ENCODE measurements around the gene CPNE7. TPM values are rescaled to one million over a fixed set of nuclear protein-coding genes. Genes with fewer than 3 reads are reported as not detected.

CPNE7 gene
- total and polyA plus RNA-seq, 9 of the 15 experiments (the other 6 are each of a cell fraction or from before 2014, with no cell fraction given) = 0.30 to 73.4 (median 32.7) TPM

- no peak for TF ChIP-seq E2F1 (CRISPR knock-in tag; IDR thresholded peaks at IDR 0.05)
- no peak for TF ChIP-seq SRF (CRISPR knock-in tag; IDR thresholded peaks at IDR 0.05)
- no peak for TF ChIP-seq BCOR (IDR thresholded peaks at IDR 0.05)
- no peak for TF ChIP-seq ZNF124 (CRISPR knock-in tag; IDR thresholded peaks at IDR 0.05)
- no peak for TF ChIP-seq ZNF707 (CRISPR knock-in tag; conservative IDR thresholded peaks at IDR 0.05)
- TF ChIP-seq ZKSCAN1 (IDR thresholded peaks at IDR 0.05; ENCODE audit: low read depth, low read length) = no peak
These were observed 54.5 kb downstream of the CPNE7 start (continued) for GRCh38 chr16:89629827-89630610.

GRCh38 chr16:89633064-89633631, 57.6 kb downstream of the CPNE7 start:
- FAIRE-seq = no peak
- no peaks in the 10 kb centered on the region for H3K36me3 ChIP-seq (ENCODE audit: control insufficient read depth, insufficient read depth, low read length)

More at GRCh38 chr16:89633064-89633631, 57.6 kb downstream of the CPNE7 start:
- WGBS (ENCODE audit: insufficient coverage, low coverage, missing lambda C conversion rate) = 18% methylated on average over 17 of the region's 19 CpGs
- Histone ChIP-seq H3K9ac (ENCODE audit: insufficient read depth in 1 of 2, low read depth in 2 of 2, low read length in 2 of 2) (no peak overlapping the region; a peak in 1 of 4 replicates), H3K4me2 (ENCODE audit: insufficient read depth, low read length) (no peak overlapping the region), H3K9me3 (replicated peaks; ENCODE audit: control insufficient read depth, insufficient read depth, low read depth, low read length) (no peaks in the 10 kb centered on the region), H3K9me1 (ENCODE audit: control insufficient read depth, insufficient read depth, low read length) (no peaks in the 10 kb centered on the region), H3K79me2 (ENCODE audit: control insufficient read depth, insufficient read depth, low read length) (no peaks in the 10 kb centered on the region), H3K4me1 (replicated peaks in 1 of 2; ENCODE audit: control insufficient read depth in 2 of 2, insufficient read depth in 2 of 2, low read length in 2 of 2) (peaks cover 0 to 46% of the 10 kb centered on the region in 2 experiments; a peak in 2 of 5 replicates), H3K27ac (ENCODE audit: extremely low read depth, low read depth, low read length) (no peak overlapping the region), H4K20me1 (replicated peaks; ENCODE audit: control insufficient read depth, insufficient read depth, low read length) (no peaks in the 10 kb centered on the region), H3K4me3 (no peak overlapping the region), H2AFZ (ENCODE audit: low read depth, low read length) (no peak overlapping the region), H3K27me3 (ENCODE audit: control insufficient read depth in 2 of 2, insufficient read depth in 2 of 2, low read length in 2 of 2) (peaks cover 16 to 60% of the 10 kb centered on the region in 2 experiments)
- intact Hi-C loops (cut with micrococcal nuclease) (no loop called here), in situ Hi-C loops (cut with MboI) (no loop called here)
- POLR2A ChIA-PET = interaction anchor here (0.6 to 1.4 kb wide), 8 partner anchors 9 to 249 kb away, joined by 3 to 7 read pairs (median 3); no protein-coding TSS in a partner anchor
- ATAC-seq (no peak), DNase-seq (ENCODE audit: extremely low read depth in 1 of 4, low spot score in 3 of 4) (no peak)
- no TSS peak for BruUV-seq (replicated peaks)
- CTCF ChIA-PET (ENCODE audit: low intra/inter-chr PET ratio) = no interaction called here
- TF ChIP-seq ZNF609 (CRISPR knock-in tag; IDR thresholded peaks at IDR 0.05; ENCODE audit: borderline replicate concordance) (no peak), ZBTB26 (CRISPR knock-in tag; IDR thresholded peaks at IDR 0.05) (no peak), POLR2A (conservative IDR thresholded peaks at IDR 0.05) (no peak), ATF1 (CRISPR knock-in tag; IDR thresholded peaks at IDR 0.05) (no peak), ATF1 (tag; IDR thresholded peaks at IDR 0.05) (no peak), HDAC2 (IDR thresholded peaks at IDR 0.05) (no peak)

All from K562 (cell line).